MCF 10A (cell line): ENCODE measurements around the gene HLA-DPB1. TPM values are rescaled to one million over a fixed set of nuclear protein-coding genes. Genes with fewer than 3 reads are reported as not detected.
A peak's percentile ranks its signal among the peaks of the same experiment; 100 is the strongest.

ENCODE experiments used
- BruUV-seq: library from RNA; stranded (reverse); fragments of 400-500 nt; replicated peaks from 2 replicates; lab custom pipeline; 2021; lab: Mats Ljungman, UMichigan
- CTCF ChIA-PET: fragments of 300-600 bp; sonication (Branson Sonifier 250); formaldehyde crosslinking; extraction: SDS; loops from one replicate; lab custom pipeline; 2021; ENCODE audit warnings: antibody characterized with exemption, inconsistent platforms; lab: Yijun Ruan, JAX
- POLR2A ChIA-PET: fragments of 300-600, 350-650 bp; sonication (Branson Sonifier 250); formaldehyde crosslinking; extraction: SDS; loops from one replicate; lab custom pipeline; 2020; ENCODE audit warnings: antibody characterized with exemption, inconsistent platforms; lab: Yijun Ruan, JAX
- DNase-seq: peaks from one replicate; pipeline ENCODE4 v3.0.0-alpha.2; 2018; ENCODE audit not compliant: unreplicated experiment
- H3K27ac Mint-ChIP-seq: one replicate; pipeline ENCODE4 v1.8.0; 2022; ENCODE audit warnings: mild to moderate bottlenecking, low read depth, mixed read lengths; ENCODE audit not compliant: unreplicated experiment
- H3K27me3 Mint-ChIP-seq: one replicate; pipeline ENCODE4 v1.8.0; 2022; ENCODE audit warnings: mixed read lengths; ENCODE audit not compliant: insufficient read depth, unreplicated experiment
- H3K36me3 Mint-ChIP-seq: one replicate; pipeline ENCODE4 v1.8.0; 2022; ENCODE audit warnings: mild to moderate bottlenecking, moderate library complexity, mixed read lengths; ENCODE audit not compliant: insufficient read depth, unreplicated experiment
- H3K4me1 Mint-ChIP-seq: one replicate; pipeline ENCODE4 v1.8.0; 2022; ENCODE audit warnings: mixed read lengths; ENCODE audit not compliant: insufficient read depth, unreplicated experiment
- H3K4me3 Mint-ChIP-seq: one replicate; pipeline ENCODE4 v1.8.0; 2022; ENCODE audit warnings: mild to moderate bottlenecking, moderate library complexity, mixed read lengths; ENCODE audit not compliant: unreplicated experiment
- H3K9me3 Mint-ChIP-seq: one replicate; pipeline ENCODE4 v1.8.0; 2022; ENCODE audit warnings: mixed read lengths; ENCODE audit not compliant: unreplicated experiment
- intact Hi-C: fragments of 100-400 bp; cut with micrococcal nuclease; formaldehyde crosslinking; loops from 2 replicates; pipeline ENCODE4 v1.14.1; 2022
- total RNA-seq: library from RNA; stranded (reverse); gene quantifications from 2 replicates; pipeline ENCODE4 v1.2.3, GENCODE V29; 2022
- TF ChIP-seq, protein P1 (sequence below): fragments of 200-600 bp; IDR thresholded peaks from one replicate; pipeline ENCODE4 v1.8.0; 2022; ENCODE audit warnings: antibody characterized with exemption, mild to moderate bottlenecking; ENCODE audit not compliant: unreplicated experiment

The HLA-DPB1 gene
- total RNA-seq, 1 experiment from 2014 or later, result not detected

DNA sequence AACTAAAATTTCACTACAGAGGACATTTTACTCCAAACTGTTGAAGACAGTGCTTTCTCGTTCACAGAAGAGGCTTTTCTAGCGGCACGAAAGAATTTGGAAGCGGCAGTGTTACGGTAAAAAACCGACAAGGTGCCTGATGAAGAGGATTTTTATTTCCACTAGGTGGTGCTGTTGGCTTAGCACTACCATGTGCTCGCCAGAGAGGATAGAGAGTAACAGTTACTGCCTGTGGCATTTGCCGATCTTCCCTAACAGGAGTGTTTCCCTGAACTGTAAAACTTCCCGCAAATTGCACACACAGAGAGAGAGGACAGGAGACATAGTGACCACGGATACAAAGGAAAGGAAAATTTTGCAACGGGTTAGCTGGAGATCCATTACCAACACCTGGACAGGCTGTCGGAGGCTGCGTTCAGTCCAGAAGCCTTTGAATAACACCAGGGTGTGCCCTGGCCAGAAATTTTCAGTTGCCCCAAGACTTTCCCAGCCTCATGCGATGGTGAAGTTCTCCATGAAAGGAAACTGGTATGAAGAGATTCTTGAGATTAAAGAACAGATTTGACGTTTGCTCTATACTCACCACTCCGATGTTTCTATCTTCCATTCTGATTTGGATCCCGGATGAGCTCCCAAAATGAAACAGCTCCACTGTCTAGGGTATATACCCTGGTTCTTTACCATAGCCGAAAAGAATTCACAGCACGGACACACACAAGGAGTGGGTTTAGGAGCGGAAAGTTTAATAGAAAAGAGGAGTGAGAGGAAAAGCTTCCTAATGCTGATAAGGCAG, 48.1 kb downstream of the HLA-DPB1 start:
- H3K9me3 Mint-ChIP-seq, result peaks cover 9% of the 10 kb centered on the region
- H3K27me3 Mint-ChIP-seq, result peaks cover 71% of the 10 kb centered on the region
- no peaks in the 10 kb centered on the region for H3K4me1 Mint-ChIP-seq
- BruUV-seq, result no TSS peak
- H3K36me3 Mint-ChIP-seq, result no peaks in the 10 kb centered on the region
- ChIA-PET CTCF (interaction anchor here (0.6 to 2.8 kb wide), 13 partner anchors 11 to 124 kb away, joined by 3 to 13 read pairs (median 4); no protein-coding TSS in a partner anchor), POLR2A (interaction anchor here (0.7 to 1.7 kb wide), 2 partner anchors 20 to 1371 kb away, joined by 3 read pairs; no protein-coding TSS in a partner anchor)
- DNase-seq, result peak; percentile 70
- H3K4me3 Mint-ChIP-seq, result no peak overlapping the region
- intact Hi-C loops, result loop anchor here (5.0 kb wide), 1 partner anchor 38 kb away; no protein-coding TSS in a partner anchor
- TF ChIP-seq, protein P1, sequence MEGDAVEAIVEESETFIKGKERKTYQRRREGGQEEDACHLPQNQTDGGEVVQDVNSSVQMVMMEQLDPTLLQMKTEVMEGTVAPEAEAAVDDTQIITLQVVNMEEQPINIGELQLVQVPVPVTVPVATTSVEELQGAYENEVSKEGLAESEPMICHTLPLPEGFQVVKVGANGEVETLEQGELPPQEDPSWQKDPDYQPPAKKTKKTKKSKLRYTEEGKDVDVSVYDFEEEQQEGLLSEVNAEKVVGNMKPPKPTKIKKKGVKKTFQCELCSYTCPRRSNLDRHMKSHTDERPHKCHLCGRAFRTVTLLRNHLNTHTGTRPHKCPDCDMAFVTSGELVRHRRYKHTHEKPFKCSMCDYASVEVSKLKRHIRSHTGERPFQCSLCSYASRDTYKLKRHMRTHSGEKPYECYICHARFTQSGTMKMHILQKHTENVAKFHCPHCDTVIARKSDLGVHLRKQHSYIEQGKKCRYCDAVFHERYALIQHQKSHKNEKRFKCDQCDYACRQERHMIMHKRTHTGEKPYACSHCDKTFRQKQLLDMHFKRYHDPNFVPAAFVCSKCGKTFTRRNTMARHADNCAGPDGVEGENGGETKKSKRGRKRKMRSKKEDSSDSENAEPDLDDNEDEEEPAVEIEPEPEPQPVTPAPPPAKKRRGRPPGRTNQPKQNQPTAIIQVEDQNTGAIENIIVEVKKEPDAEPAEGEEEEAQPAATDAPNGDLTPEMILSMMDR, result peak; percentile 41
- H3K27ac Mint-ChIP-seq, result no peak overlapping the region

DNA sequence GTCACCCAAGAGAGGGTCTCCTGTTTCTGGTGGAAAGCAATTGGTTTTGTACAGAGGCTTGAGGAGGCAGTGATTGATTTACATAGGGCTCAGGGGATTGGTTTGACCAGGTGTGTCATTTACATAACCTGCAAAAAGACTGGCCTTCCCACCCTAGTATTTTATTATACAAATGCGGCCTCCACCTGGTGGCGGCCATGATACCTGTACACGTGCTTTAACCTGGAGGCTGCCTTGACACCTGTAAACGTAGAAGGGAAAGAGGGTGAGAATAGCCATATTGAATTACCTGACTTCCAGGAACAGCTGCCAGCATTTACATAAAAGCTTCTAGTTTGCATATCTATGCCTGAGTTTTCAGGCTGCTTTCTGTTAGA, 48.7 kb downstream of the HLA-DPB1 start:
- no peaks in the 10 kb centered on the region for H3K4me1 Mint-ChIP-seq
- H3K36me3 Mint-ChIP-seq, result no peaks in the 10 kb centered on the region
- no TSS peak for BruUV-seq
- no peak for DNase-seq
- ChIA-PET POLR2A (interaction anchor here (0.7 to 1.7 kb wide), 2 partner anchors 19 to 1372 kb away, joined by 3 read pairs; no protein-coding TSS in a partner anchor), CTCF (interaction anchor here (0.6 to 2.8 kb wide), 12 partner anchors 10 to 124 kb away, joined by 3 to 13 read pairs (median 4); no protein-coding TSS in a partner anchor)
- H3K27ac Mint-ChIP-seq, result no peak overlapping the region
- H3K27me3 Mint-ChIP-seq, result peaks cover 71% of the 10 kb centered on the region
- intact Hi-C loops, result loop anchor here (5.0 kb wide), 1 partner anchor 38 kb away; no protein-coding TSS in a partner anchor
- TF ChIP-seq, protein P1, result no peak
- no peak overlapping the region for H3K4me3 Mint-ChIP-seq
- H3K9me3 Mint-ChIP-seq, result peaks cover 9% of the 10 kb centered on the region

DNA sequence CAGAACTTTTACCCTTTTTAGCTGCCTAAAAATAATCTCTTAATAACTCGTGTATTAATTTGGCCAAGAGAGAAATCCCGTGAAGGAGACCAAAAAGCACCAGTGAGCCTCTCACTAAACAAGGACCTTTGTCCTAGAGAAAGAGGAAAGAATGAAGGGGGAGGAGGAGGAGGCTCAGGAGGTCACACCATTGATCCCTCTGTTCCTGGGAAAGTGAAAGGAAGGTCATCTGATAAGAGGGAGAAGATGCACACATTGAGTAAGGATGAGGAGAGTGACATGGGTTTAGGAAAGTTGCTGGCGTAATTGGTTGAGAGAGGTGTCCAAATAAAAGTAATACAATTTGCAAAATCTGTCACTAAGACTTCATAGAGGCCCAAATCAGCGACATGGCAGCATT, 49.2 kb downstream of the HLA-DPB1 start:
- CTCF ChIA-PET, result interaction anchor here (0.8 to 2.8 kb wide), 6 partner anchors 9 to 123 kb away, joined by 3 to 13 read pairs (median 4); no protein-coding TSS in a partner anchor

More for the DNA sequence above, 49.2 kb downstream of the HLA-DPB1 start:
- Mint-ChIP-seq H3K27ac (no peak overlapping the region), H3K36me3 (no peaks in the 10 kb centered on the region), H3K9me3 (peaks cover 9% of the 10 kb centered on the region), H3K4me3 (no peak overlapping the region), H3K4me1 (no peaks in the 10 kb centered on the region), H3K27me3 (peaks cover 71% of the 10 kb centered on the region)
- TF ChIP-seq, protein P1, result no peak
- intact Hi-C loops, result loop anchor here (5.0 kb wide), 1 partner anchor 37 kb away; no protein-coding TSS in a partner anchor
- BruUV-seq, result no TSS peak
- no peak for DNase-seq
- POLR2A ChIA-PET, result interaction anchor here (1.7 kb wide), 1 partner anchor 19 kb away, joined by 3 read pairs; no protein-coding TSS in a partner anchor
